Fibroblast of pulmonary artery (primary cell): Measurements from ENCODE around the gene PLIN4.

ENCODE experiments used
- DNase-seq: peaks from one replicate; pipeline ENCODE4 v3.0.0-alpha.2; 2010; ENCODE audit warnings: low read depth
- H3K4me3 ChIP-seq: replicated peaks from 2 replicates; pipeline ENCODE4 v1.5.1; 2011; ENCODE audit warnings: low read depth, mild to moderate bottlenecking, control low read depth, low read length, moderate library complexity
- TF ChIP-seq, protein P1 (sequence below): IDR thresholded peaks from 2 replicates; pipeline ENCODE4 v1.5.1; 2011; ENCODE audit warnings: mild to moderate bottlenecking, control low read depth, low read length, inconsistent platforms; ENCODE audit errors: missing control alignments

PLIN4 gene

GRCh38 chr19:4553092-4553695 is 34.9 kb upstream of the PLIN4 start:
- TF ChIP-seq, protein P1, sequence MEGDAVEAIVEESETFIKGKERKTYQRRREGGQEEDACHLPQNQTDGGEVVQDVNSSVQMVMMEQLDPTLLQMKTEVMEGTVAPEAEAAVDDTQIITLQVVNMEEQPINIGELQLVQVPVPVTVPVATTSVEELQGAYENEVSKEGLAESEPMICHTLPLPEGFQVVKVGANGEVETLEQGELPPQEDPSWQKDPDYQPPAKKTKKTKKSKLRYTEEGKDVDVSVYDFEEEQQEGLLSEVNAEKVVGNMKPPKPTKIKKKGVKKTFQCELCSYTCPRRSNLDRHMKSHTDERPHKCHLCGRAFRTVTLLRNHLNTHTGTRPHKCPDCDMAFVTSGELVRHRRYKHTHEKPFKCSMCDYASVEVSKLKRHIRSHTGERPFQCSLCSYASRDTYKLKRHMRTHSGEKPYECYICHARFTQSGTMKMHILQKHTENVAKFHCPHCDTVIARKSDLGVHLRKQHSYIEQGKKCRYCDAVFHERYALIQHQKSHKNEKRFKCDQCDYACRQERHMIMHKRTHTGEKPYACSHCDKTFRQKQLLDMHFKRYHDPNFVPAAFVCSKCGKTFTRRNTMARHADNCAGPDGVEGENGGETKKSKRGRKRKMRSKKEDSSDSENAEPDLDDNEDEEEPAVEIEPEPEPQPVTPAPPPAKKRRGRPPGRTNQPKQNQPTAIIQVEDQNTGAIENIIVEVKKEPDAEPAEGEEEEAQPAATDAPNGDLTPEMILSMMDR = no peak
- no peak for DNase-seq
- no peak overlapping the region for H3K4me3 ChIP-seq

- TF ChIP-seq, protein P1 = no peak
- no peak for DNase-seq
These were observed 34.2 kb upstream of the PLIN4 start for GRCh38 chr19:4552525-4552819.

GRCh38 chr19:4550479-4551050 is 32.3 kb upstream of the PLIN4 start:
- no peak for DNase-seq
- H3K4me3 ChIP-seq = no peak overlapping the region
- TF ChIP-seq, protein P1 = no peak

More at GRCh38 chr19:4552525-4552819, 34.2 kb upstream of the PLIN4 start:
- no peak overlapping the region for H3K4me3 ChIP-seq

- DNase-seq = no peak
- H3K4me3 ChIP-seq = no peak overlapping the region
- TF ChIP-seq, protein P1 = no peak
These were observed 31.7 kb upstream of the PLIN4 start for GRCh38 chr19:4550018-4550417.

- TF ChIP-seq, protein P1 = no peak
- DNase-seq = no peak
- no peak overlapping the region for H3K4me3 ChIP-seq
These were observed 29.9 kb upstream of the PLIN4 start for GRCh38 chr19:4548238-4548584.

DNA sequence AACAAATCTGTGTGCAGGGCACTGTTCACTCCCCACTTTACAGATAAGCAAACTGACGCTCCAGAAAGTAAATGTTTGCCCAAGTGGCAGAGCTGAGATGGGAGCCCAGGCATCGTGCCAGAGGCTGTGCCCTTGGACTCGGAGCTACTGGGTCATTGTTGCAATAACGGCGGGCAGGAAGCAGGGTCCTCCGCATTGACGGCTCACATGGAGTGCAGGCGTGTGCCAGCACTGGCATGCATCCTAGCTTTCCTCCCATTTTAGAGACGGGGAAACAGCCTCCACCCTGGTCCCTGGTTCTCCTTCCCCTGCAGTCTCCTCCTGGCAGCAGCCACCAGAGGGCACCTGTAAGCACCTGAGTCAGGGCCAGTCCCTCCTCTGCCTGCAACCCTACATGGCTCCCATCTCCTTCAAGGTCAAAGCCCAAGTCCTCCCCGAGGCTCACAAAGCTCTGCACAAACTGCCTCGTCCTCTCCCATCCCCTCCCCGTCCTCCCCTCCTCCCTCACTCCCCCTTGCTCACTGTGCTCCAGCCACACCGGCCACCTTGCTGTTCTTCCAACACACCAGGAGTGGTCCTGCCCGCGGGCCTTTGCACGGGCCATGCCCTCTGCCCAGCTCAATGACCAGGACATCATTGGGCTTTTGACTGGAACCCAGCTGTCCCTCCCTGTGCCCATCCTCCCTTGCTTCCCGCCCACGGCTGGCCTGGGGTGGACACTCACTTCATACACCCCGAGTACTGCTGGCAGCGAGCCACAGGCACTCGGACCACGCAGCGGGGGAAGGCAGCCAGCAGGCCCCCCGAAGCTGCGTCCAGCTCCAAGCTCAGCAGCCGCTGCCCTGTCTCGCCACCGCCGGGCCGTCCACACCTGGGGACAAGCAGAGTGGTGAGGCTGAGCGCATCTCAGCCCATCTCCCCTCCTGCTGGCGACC is 29.3 kb upstream of the PLIN4 start:
- peak; percentile 29 for DNase-seq
- TF ChIP-seq, protein P1 = peak; percentile 43
- no peak overlapping the region for H3K4me3 ChIP-seq
